Mucosa of descending colon (tissue), 3 donors: ENCODE data around the gene TINAGL1. TPM values are rescaled to one million over a fixed set of nuclear protein-coding genes. Genes with fewer than 3 reads are reported as not detected.

Experiments
- ATAC-seq: fragments of 200-7000 bp; cut with Tn5 transposase; one replicate; pipeline ENCODE4 v1.9.1; 2020; ENCODE audit warnings: mild to moderate bottlenecking, moderate library complexity
- DNase-seq, 3 donors: peaks; one replicate each; pipeline ENCODE4 v3.0.0-alpha.2; 2020
- H3K36me3 ChIP-seq: fragments of 200-600 bp; one replicate; pipeline ENCODE4 v1.8.0; 2021; ENCODE audit warnings: low read depth, mild to moderate bottlenecking
- H3K4me1 ChIP-seq: fragments of 200-600 bp; one replicate; pipeline ENCODE4 v1.8.0; 2021; ENCODE audit warnings: low read depth, mild to moderate bottlenecking
- H3K4me3 ChIP-seq: fragments of 200-600 bp; one replicate; pipeline ENCODE4 v1.8.0; 2021; ENCODE audit warnings: mild to moderate bottlenecking
- H3K9me3 ChIP-seq: fragments of 200-600 bp; one replicate; pipeline ENCODE4 v1.8.0; 2021; ENCODE audit warnings: mild to moderate bottlenecking
- intact Hi-C, 2 donors: fragments of 100-400 bp; cut with DNase I in 1 of 2; cut with micrococcal nuclease in 1 of 2; formaldehyde crosslinking; loops; one replicate each; pipeline versions ENCODE4 v1.11.0 to v1.11.1; 2022; cut with DNase I, micrococcal nuclease
- total RNA-seq, 3 donors: library from RNA; stranded (reverse); fragmentation: NEBNext Ultra II Directional in 2 of 3; extraction: Animal tissue kit (Norgen Biotek cat#: 25700) in 2 of 3; gene quantifications; one replicate each; pipeline versions ENCODE4 v1.2.1 to v1.2.4, GENCODE V29; 2021 to 2023
- TF ChIP-seq, protein P1 (sequence below): fragments of 200-600 bp; IDR thresholded peaks from one replicate; pipeline ENCODE4 v1.8.0; 2022; ENCODE audit warnings: antibody characterized with exemption, mild to moderate bottlenecking
- donor health status: DM: no; HTN: no; CAD: no; lungs with moderate emphysema.
- donor health status: DM: no; HTN: no; CAD: no.
- donor health status: DM: no; HTN: yes; CAD: no.

Gene TINAGL1
- total RNA-seq, 3 donors from 2014 or later = 104 to 169 (median 148) TPM

DNA sequence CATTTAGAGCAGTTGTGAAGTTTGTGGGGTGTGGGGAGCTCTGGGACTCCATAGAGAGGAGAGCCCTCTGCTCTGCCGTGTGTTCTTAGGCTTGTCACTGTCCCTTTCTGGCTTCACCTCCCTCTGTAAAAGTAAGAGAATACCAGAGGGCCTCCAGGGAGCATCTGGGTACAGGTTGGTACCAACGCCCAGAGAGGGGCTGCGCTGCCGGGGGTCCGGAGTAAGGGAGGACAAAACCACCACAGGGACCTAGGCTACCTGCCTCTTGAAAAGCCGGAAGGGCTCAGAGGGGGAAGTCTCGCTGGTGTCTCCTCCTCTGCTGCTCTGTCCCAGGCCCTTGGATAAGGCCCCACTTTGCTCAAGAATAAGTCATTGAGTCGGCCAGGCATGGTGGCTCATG is 3.1 kb upstream of the TINAGL1 start:
- ATAC-seq (no peak), DNase-seq (peak in 1 of 3 donors; percentile 35)
- Histone ChIP-seq H3K36me3 (no peaks in the 10 kb centered on the region), H3K4me1 (peaks cover 17% of the 10 kb centered on the region), H3K4me3 (no peak overlapping the region), H3K9me3 (no peaks in the 10 kb centered on the region)
- intact Hi-C loops = no loop called here
- TF ChIP-seq, protein P1, sequence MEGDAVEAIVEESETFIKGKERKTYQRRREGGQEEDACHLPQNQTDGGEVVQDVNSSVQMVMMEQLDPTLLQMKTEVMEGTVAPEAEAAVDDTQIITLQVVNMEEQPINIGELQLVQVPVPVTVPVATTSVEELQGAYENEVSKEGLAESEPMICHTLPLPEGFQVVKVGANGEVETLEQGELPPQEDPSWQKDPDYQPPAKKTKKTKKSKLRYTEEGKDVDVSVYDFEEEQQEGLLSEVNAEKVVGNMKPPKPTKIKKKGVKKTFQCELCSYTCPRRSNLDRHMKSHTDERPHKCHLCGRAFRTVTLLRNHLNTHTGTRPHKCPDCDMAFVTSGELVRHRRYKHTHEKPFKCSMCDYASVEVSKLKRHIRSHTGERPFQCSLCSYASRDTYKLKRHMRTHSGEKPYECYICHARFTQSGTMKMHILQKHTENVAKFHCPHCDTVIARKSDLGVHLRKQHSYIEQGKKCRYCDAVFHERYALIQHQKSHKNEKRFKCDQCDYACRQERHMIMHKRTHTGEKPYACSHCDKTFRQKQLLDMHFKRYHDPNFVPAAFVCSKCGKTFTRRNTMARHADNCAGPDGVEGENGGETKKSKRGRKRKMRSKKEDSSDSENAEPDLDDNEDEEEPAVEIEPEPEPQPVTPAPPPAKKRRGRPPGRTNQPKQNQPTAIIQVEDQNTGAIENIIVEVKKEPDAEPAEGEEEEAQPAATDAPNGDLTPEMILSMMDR = no peak

DNA sequence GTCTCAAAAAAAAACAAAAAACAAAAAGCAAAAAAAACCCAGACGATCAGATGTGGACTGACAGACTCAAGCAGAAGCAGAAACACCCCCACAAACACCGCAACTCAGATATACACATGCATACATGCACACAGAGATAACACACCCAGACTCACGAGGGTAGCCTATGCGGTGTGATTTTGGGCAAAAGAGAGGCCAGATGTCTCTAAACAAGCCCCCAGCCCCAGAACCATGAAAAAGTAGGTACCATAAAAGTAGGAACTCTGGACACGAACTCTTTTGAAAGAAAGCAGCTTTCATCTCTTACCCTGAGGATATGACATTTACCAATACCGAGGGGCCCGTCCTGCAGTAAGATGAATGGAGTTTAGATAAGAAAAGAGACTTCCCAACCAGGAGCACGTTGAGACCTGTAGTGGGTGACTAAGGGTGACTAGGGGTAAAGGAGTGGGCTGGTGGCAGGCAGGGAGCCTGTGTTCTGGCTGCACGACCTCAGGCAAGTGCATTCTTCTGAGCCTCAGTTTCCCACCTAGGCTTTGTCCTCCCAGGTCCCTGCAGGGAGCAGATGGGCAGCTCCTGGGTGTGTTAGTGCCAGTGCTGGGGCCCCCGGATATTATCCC is 1.5 kb upstream of the TINAGL1 start:
- Histone ChIP-seq H3K4me3 (no peak overlapping the region), H3K4me1 (peaks cover 21% of the 10 kb centered on the region), H3K9me3 (no peaks in the 10 kb centered on the region), H3K36me3 (no peaks in the 10 kb centered on the region)
- TF ChIP-seq, protein P1 = no peak
- intact Hi-C loops = no loop called here
- no peak for ATAC-seq
- no peak for DNase-seq

DNA sequence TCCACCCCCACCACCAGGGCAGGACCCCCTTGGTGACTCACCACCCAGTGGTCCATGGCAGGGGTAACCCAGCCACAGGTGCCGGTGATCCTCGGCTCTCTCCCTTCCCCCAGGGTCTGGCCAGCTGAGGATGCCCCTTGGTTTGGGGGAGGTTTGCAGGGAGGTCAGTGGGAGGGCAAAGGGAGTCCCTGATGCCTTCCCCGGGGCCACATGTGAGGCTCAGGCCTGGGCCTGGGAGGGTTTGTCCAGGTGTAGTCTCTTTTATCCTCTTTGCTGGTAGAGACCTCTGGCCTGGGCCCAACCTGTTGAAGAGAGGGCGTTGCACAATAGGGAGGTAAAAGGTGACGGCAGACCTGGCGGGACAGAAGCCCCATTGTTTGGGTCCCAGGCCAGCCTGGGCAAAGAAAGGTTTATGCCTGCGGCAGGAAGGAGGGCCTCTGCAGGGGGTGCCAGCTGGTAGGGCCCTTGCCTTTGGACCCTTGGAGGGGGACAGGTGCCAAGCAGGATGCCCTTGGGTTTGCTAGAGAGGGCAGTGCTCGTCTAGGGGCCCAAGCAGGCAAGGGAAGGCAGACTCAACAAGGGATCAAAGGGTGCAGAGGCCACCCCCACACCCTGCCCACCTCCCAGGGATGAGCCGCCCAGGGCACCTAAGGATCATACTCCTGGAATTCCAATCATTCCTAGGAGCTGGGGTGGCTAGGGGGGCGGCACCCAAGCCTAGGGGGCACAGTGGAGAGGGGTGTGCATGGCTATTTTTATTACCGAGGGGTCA is 760 bp upstream of the TINAGL1 start:
- DNase-seq (peak; percentile 87 to 88 (median 87)), ATAC-seq (peak; percentile 72)
- TF ChIP-seq, protein P1 = no peak
- Histone ChIP-seq H3K4me1 (peaks cover 26% of the 10 kb centered on the region), H3K4me3 (no peak overlapping the region), H3K9me3 (no peaks in the 10 kb centered on the region), H3K36me3 (no peaks in the 10 kb centered on the region)
- intact Hi-C loops = no loop called here

DNA sequence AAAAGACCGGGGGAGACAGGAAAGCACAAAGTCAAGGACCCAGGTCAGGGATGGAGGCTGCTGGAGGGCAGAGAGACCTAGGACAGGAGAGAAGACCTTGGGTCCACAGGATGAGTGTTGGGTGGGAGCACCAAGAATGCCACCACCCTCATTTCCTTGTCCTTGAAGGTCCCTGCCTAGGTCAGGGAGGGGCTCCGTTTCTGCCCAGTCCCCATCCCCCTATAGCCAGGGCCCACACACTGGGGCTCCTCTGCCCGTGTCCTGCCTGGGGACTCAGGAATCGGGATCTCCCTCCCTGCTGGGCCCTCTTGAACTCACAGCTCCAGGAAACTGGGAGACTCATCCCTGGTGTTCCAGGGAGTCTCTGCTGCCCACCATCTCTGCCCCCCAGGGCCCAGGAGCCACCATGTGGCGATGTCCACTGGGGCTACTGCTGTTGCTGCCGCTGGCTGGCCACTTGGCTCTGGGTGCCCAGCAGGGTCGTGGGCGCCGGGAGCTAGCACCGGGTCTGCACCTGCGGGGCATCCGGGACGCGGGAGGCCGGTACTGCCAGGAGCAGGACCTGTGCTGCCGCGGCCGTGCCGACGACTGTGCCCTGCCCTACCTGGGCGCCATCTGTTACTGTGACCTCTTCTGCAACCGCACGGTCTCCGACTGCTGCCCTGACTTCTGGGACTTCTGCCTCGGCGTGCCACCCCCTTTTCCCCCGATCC is 584 bp downstream of the TINAGL1 start:
- Histone ChIP-seq H3K36me3 (no peaks in the 10 kb centered on the region), H3K4me1 (peaks cover 38% of the 10 kb centered on the region), H3K4me3 (peak overlapping the region; percentile 72), H3K9me3 (no peaks in the 10 kb centered on the region)
- ATAC-seq = peak; percentile 13
- DNase-seq = peak in 1 of 3 donors; percentile 67
- intact Hi-C loops = no loop called here
- TF ChIP-seq, protein P1 = no peak

DNA sequence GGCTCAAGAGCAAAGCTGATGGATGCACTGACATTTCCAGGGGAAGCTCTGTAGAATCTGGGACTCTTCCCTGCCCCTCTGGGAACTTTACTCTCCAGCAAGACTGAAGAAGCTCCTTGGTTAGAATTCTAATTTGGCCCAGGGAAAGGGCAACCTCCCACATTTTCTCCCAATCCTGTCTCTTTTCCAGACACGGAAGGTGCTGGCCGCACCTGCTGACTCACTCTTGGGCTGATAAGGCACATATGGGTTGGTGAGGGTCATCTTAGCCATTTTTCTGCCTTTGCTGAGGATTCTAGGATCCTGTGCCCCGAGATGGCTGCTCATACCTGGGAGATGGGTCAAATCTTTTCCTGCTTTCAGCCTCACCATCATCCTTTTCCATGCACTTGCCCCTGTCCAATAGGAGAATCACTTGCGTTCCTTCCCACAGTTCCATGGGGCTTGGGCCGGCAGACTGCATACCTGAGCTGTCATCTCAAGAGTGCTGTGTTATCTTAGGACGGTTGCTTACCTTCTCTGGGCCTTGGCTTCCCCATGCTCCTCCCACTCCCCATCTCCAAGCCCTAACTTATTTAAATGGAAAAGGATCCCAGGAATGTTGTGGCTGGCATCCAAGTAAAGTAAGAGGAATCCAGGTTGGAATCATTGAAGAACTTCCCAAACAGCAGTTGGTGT is 1.3 kb downstream of the TINAGL1 start:
- ATAC-seq (peak; percentile 2), DNase-seq (no peak)
- no peaks in the 10 kb centered on the region for H3K36me3 ChIP-seq
- peaks cover 44% of the 10 kb centered on the region for H3K4me1 ChIP-seq
- TF ChIP-seq, protein P1 = no peak
- intact Hi-C loops = no loop called here
- H3K9me3 ChIP-seq = no peaks in the 10 kb centered on the region
- H3K4me3 ChIP-seq = peak overlapping the region; percentile 72
